GM21619 (cell line): Measurements from ENCODE around the gene KIAA1586.
A peak's percentile ranks its signal among the peaks of the same experiment; 100 is the strongest.
"Not testable (repeated sequence)": the region's sequence is repeated elsewhere in the genome, so short reads cannot be mapped to it uniquely, and the experiment has no call there.

Source experiments
- ATAC-seq: cut with Tn5 transposase; IDR thresholded peaks from one replicate; pipeline ENCODE4 v1.9.1; 2021; ENCODE audit not compliant: unreplicated experiment

The KIAA1586 gene

GRCh38 chr6:57044568-57044967, 1.9 kb upstream of the KIAA1586 start:
- ATAC-seq, result no peak

- ATAC-seq, result peak; percentile 14
Observed at GRCh38 chr6:57047257-57047585, 728 bp downstream of the KIAA1586 start.

GRCh38 chr6:57047859-57048258, 1.4 kb downstream of the KIAA1586 start:
- not testable (repeated sequence) for ATAC-seq

GRCh38 chr6:57048577-57048976, 2.1 kb downstream of the KIAA1586 start:
- ATAC-seq, result no peak

- ATAC-seq, result no peak
Observed at GRCh38 chr6:57063847-57064246, 17.4 kb downstream of the KIAA1586 start.

GRCh38 chr6:57064809-57065208, 18.3 kb downstream of the KIAA1586 start:
- no peak for ATAC-seq

- ATAC-seq, result no peak
Observed at GRCh38 chr6:57068061-57068460, 21.6 kb downstream of the KIAA1586 start.

- ATAC-seq, result no peak
Observed at GRCh38 chr6:57069228-57069627, 22.7 kb downstream of the KIAA1586 start.

- ATAC-seq, result no peak
Observed at GRCh38 chr6:57069920-57070331, 23.4 kb downstream of the KIAA1586 start.

GRCh38 chr6:57072108-57072507, 25.6 kb downstream of the KIAA1586 start:
- ATAC-seq, result no peak

- ATAC-seq, result no peak
Observed at GRCh38 chr6:57074383-57074782, 27.9 kb downstream of the KIAA1586 start.

- ATAC-seq, result no peak
Observed at GRCh38 chr6:57075092-57075491, 28.6 kb downstream of the KIAA1586 start.

GRCh38 chr6:57078531-57079207, 32.2 kb downstream of the KIAA1586 start:
- no peak for ATAC-seq

GRCh38 chr6:57085471-57085870, 39.0 kb downstream of the KIAA1586 start:
- ATAC-seq, result no peak

GRCh38 chr6:57086843-57087242, 40.4 kb downstream of the KIAA1586 start:
- ATAC-seq, result no peak

GRCh38 chr6:57087916-57088315, 41.4 kb downstream of the KIAA1586 start:
- no peak for ATAC-seq

GRCh38 chr6:57089265-57089664, 42.8 kb downstream of the KIAA1586 start:
- no peak for ATAC-seq

- ATAC-seq, result peak; percentile 96
Observed at GRCh38 chr6:57089687-57090457, 43.4 kb downstream of the KIAA1586 start, which contains the start of gene ZNF451. Gene ZNF451 (plus strand): TSS chr6:57090188. CDS start chr6:57090254, 66 bp downstream.

GRCh38 chr6:57090458-57091067, 44.1 kb downstream of the KIAA1586 start:
- ATAC-seq, result peak; percentile 8

- not testable (repeated sequence) for ATAC-seq
Observed at GRCh38 chr6:57091375-57091774, 44.9 kb downstream of the KIAA1586 start.

- ATAC-seq, result no peak
Observed at GRCh38 chr6:57094689-57095088, 48.2 kb downstream of the KIAA1586 start.

GRCh38 chr6:57097596-57097995, 51.1 kb downstream of the KIAA1586 start:
- no peak for ATAC-seq
